Fibroblast of pulmonary artery (primary cell): ENCODE data around the gene SPOCK1.
A peak's percentile ranks its signal among the peaks of the same experiment; 100 is the strongest.

Source experiments
- DNase-seq: peaks from one replicate; pipeline ENCODE4 v3.0.0-alpha.2; 2010; ENCODE audit warnings: low read depth
- H3K4me3 ChIP-seq: replicated peaks from 2 replicates; pipeline ENCODE4 v1.5.1; 2011; ENCODE audit warnings: low read depth, mild to moderate bottlenecking, control low read depth, low read length, moderate library complexity
- TF ChIP-seq, protein P1 (sequence below): IDR thresholded peaks from 2 replicates; pipeline ENCODE4 v1.5.1; 2011; ENCODE audit warnings: mild to moderate bottlenecking, control low read depth, low read length, inconsistent platforms; ENCODE audit errors: missing control alignments

SPOCK1 gene

GRCh38 chr5:137361280-137361679 lies 137.8 kb downstream of the SPOCK1 start:
- peak; percentile 66 for DNase-seq
- TF ChIP-seq, protein P1, sequence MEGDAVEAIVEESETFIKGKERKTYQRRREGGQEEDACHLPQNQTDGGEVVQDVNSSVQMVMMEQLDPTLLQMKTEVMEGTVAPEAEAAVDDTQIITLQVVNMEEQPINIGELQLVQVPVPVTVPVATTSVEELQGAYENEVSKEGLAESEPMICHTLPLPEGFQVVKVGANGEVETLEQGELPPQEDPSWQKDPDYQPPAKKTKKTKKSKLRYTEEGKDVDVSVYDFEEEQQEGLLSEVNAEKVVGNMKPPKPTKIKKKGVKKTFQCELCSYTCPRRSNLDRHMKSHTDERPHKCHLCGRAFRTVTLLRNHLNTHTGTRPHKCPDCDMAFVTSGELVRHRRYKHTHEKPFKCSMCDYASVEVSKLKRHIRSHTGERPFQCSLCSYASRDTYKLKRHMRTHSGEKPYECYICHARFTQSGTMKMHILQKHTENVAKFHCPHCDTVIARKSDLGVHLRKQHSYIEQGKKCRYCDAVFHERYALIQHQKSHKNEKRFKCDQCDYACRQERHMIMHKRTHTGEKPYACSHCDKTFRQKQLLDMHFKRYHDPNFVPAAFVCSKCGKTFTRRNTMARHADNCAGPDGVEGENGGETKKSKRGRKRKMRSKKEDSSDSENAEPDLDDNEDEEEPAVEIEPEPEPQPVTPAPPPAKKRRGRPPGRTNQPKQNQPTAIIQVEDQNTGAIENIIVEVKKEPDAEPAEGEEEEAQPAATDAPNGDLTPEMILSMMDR, result no peak
- H3K4me3 ChIP-seq, result no peak overlapping the region

- no peak overlapping the region for H3K4me3 ChIP-seq
- TF ChIP-seq, protein P1, result no peak
- peak; percentile 69 for DNase-seq
These were observed 138.5 kb downstream of the SPOCK1 start for GRCh38 chr5:137360607-137361006.

GRCh38 chr5:137359941-137360340 lies 139.2 kb downstream of the SPOCK1 start:
- H3K4me3 ChIP-seq, result no peak overlapping the region
- TF ChIP-seq, protein P1, result no peak
- no peak for DNase-seq

GRCh38 chr5:137357436-137357835 lies 141.7 kb downstream of the SPOCK1 start:
- DNase-seq, result no peak
- TF ChIP-seq, protein P1, result no peak
- H3K4me3 ChIP-seq, result no peak overlapping the region

DNA sequence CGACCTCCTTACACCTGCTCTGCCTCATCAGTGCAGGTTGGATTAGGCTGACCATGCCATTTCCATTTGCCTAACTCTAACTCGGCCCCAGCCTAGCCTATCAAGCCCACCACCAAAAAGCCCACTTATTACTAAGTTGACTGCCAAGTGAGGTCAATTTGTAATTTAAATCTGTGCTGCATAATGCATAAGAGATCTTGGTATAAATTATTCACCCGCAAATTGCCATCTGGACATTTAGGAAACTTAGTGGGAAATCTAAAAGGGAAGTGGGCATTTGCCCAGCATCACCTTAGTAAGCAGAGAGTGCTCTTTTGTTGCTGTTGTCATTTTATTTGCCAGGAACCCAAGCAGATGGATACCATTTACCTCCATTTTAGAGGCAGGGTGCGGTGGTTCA lies 143.0 kb downstream of the SPOCK1 start:
- TF ChIP-seq, protein P1, result no peak
- H3K4me3 ChIP-seq, result no peak overlapping the region
- DNase-seq, result no peak

DNA sequence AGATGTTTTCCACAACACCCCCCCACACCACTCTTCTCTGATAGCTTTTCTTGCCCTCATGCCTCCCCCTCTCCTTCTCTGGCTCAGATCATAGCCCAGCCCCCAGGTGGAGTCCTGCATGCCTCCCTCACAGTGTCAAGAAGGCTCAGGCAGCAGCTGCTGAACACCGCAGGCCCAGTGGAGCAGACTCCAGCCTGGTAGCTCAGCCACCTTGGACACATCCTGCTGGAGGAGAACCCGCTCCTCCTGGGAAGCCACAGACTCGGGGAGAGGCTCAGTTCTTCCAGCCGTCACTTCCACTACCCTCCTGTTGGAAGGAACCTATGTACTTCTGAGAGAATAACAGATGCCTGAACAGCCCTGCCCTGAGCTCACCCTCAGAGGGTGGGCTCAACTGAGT lies 143.4 kb downstream of the SPOCK1 start:
- no peak for DNase-seq
- no peak overlapping the region for H3K4me3 ChIP-seq
- TF ChIP-seq, protein P1, result no peak

GRCh38 chr5:137352095-137352494 lies 147.0 kb downstream of the SPOCK1 start:
- TF ChIP-seq, protein P1, result no peak

More at GRCh38 chr5:137352095-137352494, 147.0 kb downstream of the SPOCK1 start:
- no peak for DNase-seq
- no peak overlapping the region for H3K4me3 ChIP-seq
